Measurements from ENCODE around the gene RNF213. TPM values are rescaled to one million over a fixed set of nuclear protein-coding genes. Genes with fewer than 3 reads are reported as not detected.

The RNF213 gene
- total and polyA plus RNA-seq, 4 donors = 67.0 to 198 (median 106) TPM

GRCh38 chr17:80428796-80429195 lies 168.1 kb downstream of the RNF213 start:
- 89 to 90% methylated on average over 11 of the region's 11 CpGs for WGBS, 2 donors
- no peak overlapping the region for H3K4me3 ChIP-seq
- no peak for DNase-seq
- H3K9me3 ChIP-seq (ENCODE audit: control insufficient read depth in 4 of 4, insufficient read depth in 3 of 4, low read length in 3 of 4) = no peaks in the 10 kb centered on the region
- no peak overlapping the region for H3K9ac ChIP-seq (ENCODE audit: insufficient read depth in 1 of 2, low read length in 2 of 2)
- no peak for TF ChIP-seq CTCF (IDR thresholded peaks at IDR 0.05; ENCODE audit: control extremely low read depth, extremely low read depth)
- ATAC-seq (ENCODE audit: insufficient read depth, low FRiP score) = no peak
- peaks cover 0 to 3% (median 0%) of the 10 kb centered on the region in 5 donors for H3K4me1 ChIP-seq (ENCODE audit: control insufficient read depth in 5 of 5, insufficient read depth in 5 of 5, low read length in 5 of 5)
- no peaks in the 10 kb centered on the region for H3K27me3 ChIP-seq (ENCODE audit: control insufficient read depth in 3 of 3, insufficient read depth in 3 of 3, low read length in 2 of 3)
- peaks cover 0 to 17% (median 4%) of the 10 kb centered on the region in 4 donors for H3K36me3 ChIP-seq (ENCODE audit: control insufficient read depth in 4 of 4, insufficient read depth in 4 of 4, low read length in 4 of 4)
- no peak overlapping the region for H3K27ac ChIP-seq (ENCODE audit: low read depth in 1 of 2, low read length in 1 of 2)

GRCh38 chr17:80429356-80430275 lies 169.0 kb downstream of the RNF213 start:
- Histone ChIP-seq H3K27me3 (ENCODE audit: control insufficient read depth in 3 of 3, insufficient read depth in 3 of 3, low read length in 2 of 3) (no peaks in the 10 kb centered on the region), H3K36me3 (ENCODE audit: control insufficient read depth in 4 of 4, insufficient read depth in 4 of 4, low read length in 4 of 4) (peaks cover 0 to 17% (median 4%) of the 10 kb centered on the region in 4 donors), H3K4me3 (no peak overlapping the region), H3K27ac (ENCODE audit: low read depth in 1 of 2, low read length in 1 of 2) (no peak overlapping the region), H3K4me1 (ENCODE audit: control insufficient read depth in 5 of 5, insufficient read depth in 5 of 5, low read length in 5 of 5) (peaks cover 0 to 3% (median 0%) of the 10 kb centered on the region in 5 donors), H3K9me3 (ENCODE audit: control insufficient read depth in 4 of 4, insufficient read depth in 3 of 4, low read length in 3 of 4) (no peaks in the 10 kb centered on the region), H3K9ac (ENCODE audit: insufficient read depth in 1 of 2, low read length in 2 of 2) (no peak overlapping the region)
- DNase-seq (no peak), ATAC-seq (ENCODE audit: insufficient read depth, low FRiP score) (no peak)
- WGBS, 2 donors = 96 to 97% methylated on average over 33 of the region's 33 CpGs
- no peak for TF ChIP-seq CTCF (IDR thresholded peaks at IDR 0.05; ENCODE audit: control extremely low read depth, extremely low read depth)

- H3K4me1 ChIP-seq (ENCODE audit: control insufficient read depth in 5 of 5, insufficient read depth in 5 of 5, low read length in 5 of 5) = peaks cover 0 to 3% (median 0%) of the 10 kb centered on the region in 5 donors
- H3K36me3 ChIP-seq (ENCODE audit: control insufficient read depth in 4 of 4, insufficient read depth in 4 of 4, low read length in 4 of 4) = peaks cover 0 to 17% (median 4%) of the 10 kb centered on the region in 4 donors
- H3K4me3 ChIP-seq = no peak overlapping the region
- WGBS, 2 donors = 90 to 97% methylated on average over 15 of the region's 15 CpGs
- no peak for DNase-seq
- no peak for ATAC-seq (ENCODE audit: insufficient read depth, low FRiP score)
- H3K27ac ChIP-seq (ENCODE audit: low read depth in 1 of 2, low read length in 1 of 2) = no peak overlapping the region
- H3K27me3 ChIP-seq (ENCODE audit: control insufficient read depth in 3 of 3, insufficient read depth in 3 of 3, low read length in 2 of 3) = no peaks in the 10 kb centered on the region
- no peaks in the 10 kb centered on the region for H3K9me3 ChIP-seq (ENCODE audit: control insufficient read depth in 4 of 4, insufficient read depth in 3 of 4, low read length in 3 of 4)
- TF ChIP-seq CTCF (IDR thresholded peaks at IDR 0.05; ENCODE audit: control extremely low read depth, extremely low read depth) = no peak
- no peak overlapping the region for H3K9ac ChIP-seq (ENCODE audit: insufficient read depth in 1 of 2, low read length in 2 of 2)
Observed at GRCh38 chr17:80430446-80431245, 170.0 kb downstream of the RNF213 start.

Data from lung (tissue), 12 donors.